Stimulated activated CD8-positive, alpha-beta memory T cell treated with anti-CD3 and anti-CD28 coated beads, Interleukin-15, amount 100 ng/mL, for 4 hours (primary cell): Measurements from ENCODE around the gene BACH2.

Source experiments
- DNase-seq, 2 donors: peaks; one replicate each; pipeline ENCODE4 v3.0.0-alpha.2; 2020; ENCODE audit warnings: low read depth in 2 of 2

The BACH2 gene

GRCh38 chr6:90098001-90098531 lies 198.6 kb downstream of the BACH2 start:
- no peak for DNase-seq

- DNase-seq, result no peak
Observed at GRCh38 chr6:90097356-90097755, 199.3 kb downstream of the BACH2 start.

- no peak for DNase-seq
Observed at GRCh38 chr6:90096818-90097217, 199.8 kb downstream of the BACH2 start.

- DNase-seq, result no peak
Observed at GRCh38 chr6:90095788-90096187, 200.9 kb downstream of the BACH2 start.

- DNase-seq, result no peak
Observed at GRCh38 chr6:90095145-90095544, 201.5 kb downstream of the BACH2 start.

GRCh38 chr6:90093558-90094073 lies 203.0 kb downstream of the BACH2 start:
- DNase-seq, result no peak

- DNase-seq, result no peak
Observed at GRCh38 chr6:90090866-90091265, 205.8 kb downstream of the BACH2 start.

- no peak for DNase-seq
Observed at GRCh38 chr6:90088009-90088408, 208.6 kb downstream of the BACH2 start.

- no peak for DNase-seq
Observed at GRCh38 chr6:90087106-90087833, 209.4 kb downstream of the BACH2 start.

- no peak for DNase-seq
Observed at GRCh38 chr6:90086517-90086916, 210.1 kb downstream of the BACH2 start.

GRCh38 chr6:90083891-90084290 lies 212.8 kb downstream of the BACH2 start:
- peak in 1 of 2 donors; percentile 24 for DNase-seq

GRCh38 chr6:90082847-90083246 lies 213.8 kb downstream of the BACH2 start:
- no peak for DNase-seq

- peak; percentile 49 to 75 for DNase-seq
Observed at GRCh38 chr6:90080876-90081481, 215.7 kb downstream of the BACH2 start.

GRCh38 chr6:90079560-90080490 lies 216.8 kb downstream of the BACH2 start:
- DNase-seq, result peak in 1 of 2 donors; percentile 40

GRCh38 chr6:90078513-90079289 lies 217.9 kb downstream of the BACH2 start:
- DNase-seq, result peak in 1 of 2 donors; percentile 39

- no peak for DNase-seq
Observed at GRCh38 chr6:90076511-90077415, 219.9 kb downstream of the BACH2 start.

- no peak for DNase-seq
Observed at GRCh38 chr6:90074161-90074850, 222.3 kb downstream of the BACH2 start.

GRCh38 chr6:90072935-90073464 lies 223.6 kb downstream of the BACH2 start:
- DNase-seq, result no peak

GRCh38 chr6:90072501-90072900 lies 224.1 kb downstream of the BACH2 start:
- no peak for DNase-seq
